Thyroid gland (tissue), 4 donors: ENCODE results near the gene GANC. TPM values are rescaled to one million over a fixed set of nuclear protein-coding genes. Genes with fewer than 3 reads are reported as not detected.
"Not testable (repeated sequence)": the region's sequence is repeated elsewhere in the genome, so short reads cannot be mapped to it uniquely, and the experiment has no call there.

ENCODE experiments used
- DNase-seq, 2 donors: peaks; one replicate each; pipeline ENCODE4 v3.0.0-alpha.2; 2019
- H3K27ac ChIP-seq, 3 donors: fragments of 200-600 bp; sonication (generic); 1 replicate in 2 of 3; 2 replicates in 1 of 3; pipeline ENCODE4 v1.5.1; 2016 to 2019; ENCODE audit warnings: mild to moderate bottlenecking in 1 of 3, moderate library complexity in 1 of 3
- H3K27me3 ChIP-seq: fragments of 200-600 bp; sonication (generic); one replicate; pipeline ENCODE4 v1.5.1; 2019
- H3K36me3 ChIP-seq, 2 donors: fragments of 200-600 bp; sonication (generic); one replicate each; pipeline ENCODE4 v1.5.1; 2016 to 2019
- H3K4me1 ChIP-seq, 2 donors: fragments of 200-600 bp; sonication (generic); one replicate each; pipeline ENCODE4 v1.5.1; 2017 to 2019
- H3K4me3 ChIP-seq, 3 donors: fragments of 200-600 bp; sonication (generic); replicated peaks in 1 of 3; 1 replicate in 2 of 3; 2 replicates in 1 of 3; pipeline ENCODE4 v1.5.1; 2016; ENCODE audit warnings: mild to moderate bottlenecking in 1 of 3
- H3K9me3 ChIP-seq: fragments of 200-600 bp; sonication (generic); one replicate; pipeline ENCODE4 v1.5.1; 2017
- CTCF ChIP-seq, 6 experiments: fragments of 200-600 bp in 3 of 6; fragments of 450-650 bp in 3 of 6; sonication (generic) in 3 of 6; IDR thresholded peaks; one replicate each; pipeline ENCODE4 v1.5.1; 2016 to 2019; ENCODE audit warnings: antibody characterized with exemption in 6 of 6, mild to moderate bottlenecking in 2 of 6, inconsistent platforms in 1 of 6, moderate library complexity in 1 of 6
- POLR2A ChIP-seq, 2 donors: fragments of 450-650 bp; IDR thresholded peaks; one replicate each; pipeline ENCODE4 v1.6.1; 2017; ENCODE audit warnings: antibody characterized with exemption in 2 of 2, mild to moderate bottlenecking in 2 of 2, moderate library complexity in 1 of 2
- WGBS, 2 donors: methylation state at CpG; one replicate each; pipeline ENCODE4 v1.1.5; 2017; 5-methylcytosine and 5-hydroxymethylcytosine counted together
- intact Hi-C: fragments of 100-400 bp; cut with DNase I; formaldehyde crosslinking; loops from one replicate; pipeline ENCODE4 v1.15.1; 2023
- total RNA-seq, 4 donors: library from RNA; depleted of rRNA; stranded (reverse); fragments of >200 nt; gene quantifications; one replicate each; pipeline ENCODE4 v1.2.3, GENCODE V29; 2016

The GANC gene
- total RNA-seq, 4 donors from 2014 or later: 19.9 to 49.4 (median 22.2) TPM

GRCh38 chr15:42286445-42287029 is 13.5 kb downstream of the GANC start:
- no peak for DNase-seq
- TF ChIP-seq CTCF (IDR thresholded peaks at IDR 0.05): no peak
- no peak for TF ChIP-seq POLR2A (IDR thresholded peaks at IDR 0.05)
- H3K9me3 ChIP-seq: no peaks in the 10 kb centered on the region
- no peak overlapping the region for H3K4me3 ChIP-seq
- intact Hi-C loops: no loop called here
- H3K4me1 ChIP-seq: no peaks in the 10 kb centered on the region
- 92 to 97% methylated on average over 4 of the region's 4 CpGs for WGBS, 2 donors
- H3K27me3 ChIP-seq: no peaks in the 10 kb centered on the region
- no peak overlapping the region for H3K27ac ChIP-seq
- H3K36me3 ChIP-seq: peaks cover 0 to 3% of the 10 kb centered on the region in 2 donors

- peaks cover 0 to 8% of the 10 kb centered on the region in 2 donors for H3K36me3 ChIP-seq
- no peak overlapping the region for H3K27ac ChIP-seq
- WGBS, 2 donors: 96 to 97% methylated on average over 4 of the region's 4 CpGs
- no peak for DNase-seq
- no peaks in the 10 kb centered on the region for H3K4me1 ChIP-seq
- no peaks in the 10 kb centered on the region for H3K9me3 ChIP-seq
- H3K4me3 ChIP-seq: no peak overlapping the region
- no peaks in the 10 kb centered on the region for H3K27me3 ChIP-seq
- intact Hi-C loops: no loop called here
- TF ChIP-seq POLR2A (IDR thresholded peaks at IDR 0.05) (no peak), CTCF (IDR thresholded peaks at IDR 0.05) (no peak)
Measured at GRCh38 chr15:42287931-42288330, 14.9 kb downstream of the GANC start.

GRCh38 chr15:42289166-42289565 is 16.2 kb downstream of the GANC start:
- TF ChIP-seq POLR2A (IDR thresholded peaks at IDR 0.05) (no peak), CTCF (IDR thresholded peaks at IDR 0.05) (no peak)
- WGBS, 2 donors: 96 to 100% methylated on average over 1 of the region's 1 CpG
- DNase-seq: no peak
- no peaks in the 10 kb centered on the region for H3K27me3 ChIP-seq
- peaks cover 0 to 15% of the 10 kb centered on the region in 2 donors for H3K36me3 ChIP-seq
- no peaks in the 10 kb centered on the region for H3K4me1 ChIP-seq
- no peak overlapping the region for H3K27ac ChIP-seq
- no peak overlapping the region for H3K4me3 ChIP-seq
- H3K9me3 ChIP-seq: no peaks in the 10 kb centered on the region
- intact Hi-C loops: no loop called here

GRCh38 chr15:42301004-42301403 is 28.0 kb downstream of the GANC start:
- intact Hi-C loops, H3K27ac ChIP-seq, H3K27me3 ChIP-seq, H3K36me3 ChIP-seq, H3K9me3 ChIP-seq, DNase-seq, H3K4me1 ChIP-seq, H3K4me3 ChIP-seq: not testable (repeated sequence)
- 98 to 100% methylated on average over 4 of the region's 4 CpGs for WGBS, 2 donors

GRCh38 chr15:42306681-42307080 is 33.7 kb downstream of the GANC start:
- Histone ChIP-seq H3K27ac (no peak overlapping the region), H3K9me3 (no peaks in the 10 kb centered on the region), H3K27me3 (no peaks in the 10 kb centered on the region), H3K4me3 (no peak overlapping the region), H3K4me1 (no peaks in the 10 kb centered on the region), H3K36me3 (peaks cover 0 to 19% of the 10 kb centered on the region in 2 donors)
- WGBS, 2 donors: 83 to 86% methylated on average over 1 of the region's 1 CpG
- no peak for TF ChIP-seq CTCF (IDR thresholded peaks at IDR 0.05)
- DNase-seq: no peak
- intact Hi-C loops: no loop called here

- Histone ChIP-seq H3K4me3 (no peak overlapping the region), H3K36me3 (peaks cover 0 to 19% of the 10 kb centered on the region in 2 donors), H3K4me1 (no peaks in the 10 kb centered on the region), H3K27me3 (no peaks in the 10 kb centered on the region), H3K27ac (no peak overlapping the region), H3K9me3 (no peaks in the 10 kb centered on the region)
- intact Hi-C loops: no loop called here
- 46 to 52% methylated on average over 3 of the region's 3 CpGs for WGBS, 2 donors
- TF ChIP-seq CTCF (IDR thresholded peaks at IDR 0.05): no peak
- no peak for DNase-seq
Measured at GRCh38 chr15:42313463-42313862, 40.5 kb downstream of the GANC start.
